MM.1S (cell line): ENCODE data around the gene WDR17.

Experiments used
- EZH2 ChIP-seq: fragments of 300-600 bp; sonication (generic); optimal IDR thresholded peaks from 2 replicates; pipeline ENCODE3; 2017; ENCODE audit warnings: low read depth, mild to moderate bottlenecking, antibody characterized with exemption, low read length, mixed read lengths
- TF ChIP-seq, protein P1 (sequence below): fragments of 300-600 bp; sonication (generic); IDR thresholded peaks from 2 replicates; pipeline ENCODE4 v1.5.1; 2016; ENCODE audit warnings: antibody characterized with exemption, low read length, mixed read lengths

- TF ChIP-seq, protein P1, sequence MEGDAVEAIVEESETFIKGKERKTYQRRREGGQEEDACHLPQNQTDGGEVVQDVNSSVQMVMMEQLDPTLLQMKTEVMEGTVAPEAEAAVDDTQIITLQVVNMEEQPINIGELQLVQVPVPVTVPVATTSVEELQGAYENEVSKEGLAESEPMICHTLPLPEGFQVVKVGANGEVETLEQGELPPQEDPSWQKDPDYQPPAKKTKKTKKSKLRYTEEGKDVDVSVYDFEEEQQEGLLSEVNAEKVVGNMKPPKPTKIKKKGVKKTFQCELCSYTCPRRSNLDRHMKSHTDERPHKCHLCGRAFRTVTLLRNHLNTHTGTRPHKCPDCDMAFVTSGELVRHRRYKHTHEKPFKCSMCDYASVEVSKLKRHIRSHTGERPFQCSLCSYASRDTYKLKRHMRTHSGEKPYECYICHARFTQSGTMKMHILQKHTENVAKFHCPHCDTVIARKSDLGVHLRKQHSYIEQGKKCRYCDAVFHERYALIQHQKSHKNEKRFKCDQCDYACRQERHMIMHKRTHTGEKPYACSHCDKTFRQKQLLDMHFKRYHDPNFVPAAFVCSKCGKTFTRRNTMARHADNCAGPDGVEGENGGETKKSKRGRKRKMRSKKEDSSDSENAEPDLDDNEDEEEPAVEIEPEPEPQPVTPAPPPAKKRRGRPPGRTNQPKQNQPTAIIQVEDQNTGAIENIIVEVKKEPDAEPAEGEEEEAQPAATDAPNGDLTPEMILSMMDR: no peak
- TF ChIP-seq EZH2: no peak
Observed at GRCh38 chr4:176134670-176135069, 69.0 kb downstream of the WDR17 start.
